G401 (cell line): ENCODE measurements around the gene CD34. TPM values are rescaled to one million over a fixed set of nuclear protein-coding genes. Genes with fewer than 3 reads are reported as not detected.
"Not testable (repeated sequence)": the region's sequence is repeated elsewhere in the genome, so short reads cannot be mapped to it uniquely, and the experiment has no call there.

ENCODE experiments used
- DNase-seq: peaks from one replicate; pipeline ENCODE4 v3.0.0-alpha.2; 2015; ENCODE audit warnings: low spot score
- in situ Hi-C: cut with HindIII; loops from 2 replicates; pipeline ENCODE4 v1.10.0; 2016; ENCODE audit warnings: low sequenced_read_pairs, mixed read lengths
- total RNA-seq: library from RNA; depleted of rRNA; stranded (reverse); fragments of >200 nt; shearing (Covaris generic); gene quantifications from 2 replicates; pipeline ENCODE4 v1.2.3, GENCODE V29; 2014

CD34 gene
- total RNA-seq, 1 experiment from 2014 or later = not detected

DNA sequence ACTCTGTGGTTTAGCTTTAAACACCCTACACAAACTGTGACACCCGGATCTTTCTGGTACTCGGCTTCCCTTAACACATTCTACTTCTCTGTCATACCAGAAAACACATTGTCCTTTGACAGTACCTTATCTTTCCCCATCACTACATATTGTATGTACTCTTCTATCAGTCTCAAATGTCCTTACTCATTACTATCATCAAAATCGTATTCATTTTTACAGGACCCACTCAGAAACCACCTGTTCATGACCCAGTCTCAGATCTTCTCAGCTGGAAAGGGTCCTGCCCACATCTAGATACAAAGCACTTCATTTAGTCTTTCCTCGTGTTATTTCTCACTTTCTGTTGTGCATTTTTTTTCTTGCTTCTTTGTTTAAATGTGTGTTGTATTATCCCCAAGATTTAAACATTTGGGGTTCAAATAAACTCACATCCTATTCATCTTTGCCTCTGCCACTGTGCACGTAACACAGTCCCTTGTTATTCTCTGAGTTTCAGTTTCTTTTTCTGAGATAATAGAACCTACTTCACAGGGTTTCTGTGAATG is 27.7 kb downstream of the CD34 start:
- in situ Hi-C loops = no loop called here
- no peak for DNase-seq

GRCh38 chr1:207882692-207883091 is 28.2 kb downstream of the CD34 start:
- in situ Hi-C loops = no loop called here
- no peak for DNase-seq

- DNase-seq = no peak
- in situ Hi-C loops = no loop called here
These were observed 32.0 kb downstream of the CD34 start for GRCh38 chr1:207878939-207879338.

DNA sequence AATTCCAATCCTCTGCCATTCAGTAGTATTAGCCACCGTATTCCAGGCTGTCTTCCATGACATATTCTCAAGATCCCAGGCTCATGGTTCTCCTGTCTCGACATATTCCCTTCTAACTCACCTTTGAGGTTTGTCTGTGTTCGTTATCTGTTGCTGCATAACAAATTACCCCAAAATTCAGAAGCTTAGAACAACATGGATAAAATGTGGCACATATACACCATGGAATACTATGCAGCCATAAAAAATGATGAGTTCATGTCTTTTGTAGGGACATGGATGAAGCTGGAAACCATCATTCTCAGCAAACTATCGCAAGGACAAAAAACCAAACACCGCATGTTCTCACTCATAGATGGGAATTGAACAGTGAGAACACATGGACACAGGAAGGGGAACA is 33.0 kb downstream of the CD34 start:
- in situ Hi-C loops, DNase-seq: not testable (repeated sequence)

- no peak for DNase-seq
- in situ Hi-C loops = no loop called here
These were observed 34.8 kb downstream of the CD34 start for GRCh38 chr1:207876131-207876530.

GRCh38 chr1:207875532-207875931 is 35.4 kb downstream of the CD34 start:
- in situ Hi-C loops = no loop called here
- DNase-seq = no peak

DNA sequence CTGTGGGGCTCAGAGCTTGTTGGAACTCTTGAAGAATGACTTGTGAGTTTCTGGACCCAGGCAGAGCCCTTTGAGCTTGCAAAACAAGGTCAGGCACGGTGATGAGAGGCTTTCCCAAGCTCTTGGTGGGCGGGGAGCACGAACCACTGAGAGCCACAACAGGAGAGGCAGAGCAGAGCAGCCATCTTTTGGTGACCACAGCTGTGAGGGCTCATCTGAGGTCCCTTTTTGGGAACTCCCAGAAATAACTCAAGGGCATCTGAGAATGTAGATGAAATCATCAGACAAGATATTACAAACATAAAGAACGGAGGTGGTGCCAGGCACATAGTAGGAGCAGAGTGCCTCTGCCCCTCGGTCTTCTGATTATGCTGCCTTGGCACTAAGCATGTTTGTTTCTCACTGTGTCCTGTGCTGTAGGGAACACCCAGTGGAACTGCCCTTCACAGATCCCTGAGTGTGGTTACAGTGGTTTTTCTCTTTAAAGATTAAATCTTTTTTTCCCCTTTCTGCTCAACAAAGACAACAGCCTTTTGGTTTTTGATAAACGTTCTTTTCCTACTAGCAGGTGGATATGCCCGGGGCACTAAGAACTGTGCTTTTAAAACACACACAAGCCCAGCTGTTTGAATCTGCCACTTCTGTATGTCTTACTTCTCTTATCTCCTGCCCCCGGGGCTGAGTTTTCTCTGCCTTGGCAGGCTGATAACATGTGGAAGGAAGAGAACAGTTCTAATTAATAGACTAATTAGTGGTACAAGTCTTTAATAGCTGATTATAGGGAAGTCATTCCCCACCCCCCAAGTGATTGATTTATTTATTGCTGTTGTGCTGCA is 37.7 kb downstream of the CD34 start:
- DNase-seq = no peak
- in situ Hi-C loops = no loop called here

DNA sequence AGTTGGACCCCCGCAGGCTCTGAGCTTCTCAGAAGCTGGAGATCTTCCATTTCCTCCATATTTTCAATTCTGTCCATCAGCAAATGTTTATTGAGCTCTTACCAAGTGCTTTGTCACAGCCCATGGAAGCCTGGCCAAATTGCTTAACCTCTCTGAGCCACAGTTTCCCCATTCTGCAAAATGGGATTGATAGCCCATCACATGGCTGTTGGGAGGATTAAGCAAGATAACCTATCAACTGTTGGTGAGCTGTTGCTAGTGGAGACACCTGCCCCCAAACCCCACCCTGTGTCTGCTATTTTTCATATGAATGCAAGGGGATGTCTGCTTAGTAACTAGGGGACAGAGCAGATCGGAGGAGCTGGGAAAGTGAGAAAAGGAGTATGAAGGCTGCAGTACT is 38.3 kb downstream of the CD34 start:
- in situ Hi-C loops = no loop called here
- DNase-seq = no peak

GRCh38 chr1:207871117-207871649 is 39.7 kb downstream of the CD34 start:
- in situ Hi-C loops = no loop called here
- DNase-seq = peak; percentile 41

DNA sequence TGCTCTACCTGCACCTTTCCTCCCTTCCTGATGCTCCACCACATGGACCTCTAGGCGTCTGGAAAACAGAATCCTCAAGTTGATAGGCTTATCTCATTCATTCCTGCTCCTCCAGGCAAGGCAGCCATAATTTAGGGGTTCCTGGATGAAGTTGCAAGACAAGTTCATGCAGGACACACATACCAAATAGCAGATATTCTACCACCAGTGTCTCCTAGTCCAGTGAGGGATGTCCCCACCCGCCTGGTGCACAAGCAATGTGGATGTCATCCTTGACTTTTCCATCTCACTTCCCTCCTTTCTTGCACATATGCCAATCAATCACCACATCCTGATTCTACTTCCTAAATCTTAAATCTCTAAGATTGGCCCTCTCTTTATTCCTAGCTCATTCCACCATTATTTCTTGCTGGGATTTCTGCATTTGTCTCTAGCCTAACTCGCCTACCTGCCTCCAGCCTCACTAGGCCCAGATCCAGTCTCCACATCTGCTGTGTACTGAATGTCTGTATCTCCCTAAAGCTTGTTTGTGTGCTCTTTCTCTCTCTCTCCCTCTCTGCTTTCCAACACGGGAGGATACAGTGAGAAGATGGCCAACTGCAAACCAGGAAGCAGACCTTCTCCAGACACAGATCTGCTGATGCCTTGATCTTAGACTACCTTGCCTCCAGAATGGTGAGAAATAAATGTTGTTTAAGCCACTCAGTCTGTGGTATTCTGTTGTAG is 40.5 kb downstream of the CD34 start:
- in situ Hi-C loops = no loop called here
- peak; percentile 55 for DNase-seq

- in situ Hi-C loops = no loop called here
- DNase-seq = no peak
These were observed 41.1 kb downstream of the CD34 start for GRCh38 chr1:207869859-207870258.

- in situ Hi-C loops = no loop called here
These were observed 41.9 kb downstream of the CD34 start for GRCh38 chr1:207868774-207869721.

GRCh38 chr1:207868251-207868773 is 42.6 kb downstream of the CD34 start:
- in situ Hi-C loops = no loop called here
- DNase-seq = peak; percentile 43

More at GRCh38 chr1:207868774-207869721, 41.9 kb downstream of the CD34 start:
- peak; percentile 84 for DNase-seq

- in situ Hi-C loops = no loop called here
- peak; percentile 95 for DNase-seq
These were observed 43.5 kb downstream of the CD34 start for GRCh38 chr1:207867136-207868109.

- peak; percentile 97 for DNase-seq
- in situ Hi-C loops = no loop called here
These were observed 44.3 kb downstream of the CD34 start for GRCh38 chr1:207866471-207867135.

- no peak for DNase-seq
- in situ Hi-C loops = no loop called here
These were observed 46.9 kb downstream of the CD34 start for GRCh38 chr1:207863893-207864535.
